ENCODE data around the gene RREB1. TPM values are rescaled to one million over a fixed set of nuclear protein-coding genes. Genes with fewer than 3 reads are reported as not detected.

The RREB1 gene
- total and polyA plus RNA-seq, 2 donors (not counting 3 experiments of a cell fraction or from before 2014, with no cell fraction given) = 3.7 to 33.0 TPM

DNA sequence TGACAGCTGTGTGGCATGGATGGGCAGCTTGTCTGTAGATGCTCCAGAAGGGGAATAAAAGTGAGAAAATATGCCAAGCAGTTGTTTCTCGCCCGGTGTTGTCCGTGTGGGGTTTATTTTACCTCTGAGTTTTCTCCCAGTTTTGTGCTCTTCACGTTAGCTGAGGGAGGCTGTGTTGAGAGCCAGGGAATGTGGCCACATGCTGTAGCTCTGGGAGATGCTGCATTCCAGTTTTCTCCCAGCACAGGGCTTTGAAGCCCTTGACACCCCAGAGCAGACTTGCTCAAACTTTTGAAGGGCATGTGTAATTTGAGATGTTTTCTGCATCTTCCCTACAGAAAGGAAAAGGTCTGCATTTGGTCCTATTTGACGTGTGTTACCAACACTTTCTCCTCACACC is 67.7 kb downstream of the RREB1 start:
- BruUV-seq (replicated peaks) = no TSS peak
- Histone ChIP-seq H3K36me3 (ENCODE audit: control insufficient read depth in 2 of 2, extremely low read depth in 1 of 2, insufficient read depth in 2 of 2, low read length in 2 of 2) (peaks cover 0 to 2% of the 10 kb centered on the region in 2 experiments), H3K4me1 (ENCODE audit: control insufficient read depth, extremely low read depth, insufficient read depth, low read length) (peaks cover 12% of the 10 kb centered on the region), H3K4me2 (ENCODE audit: insufficient read depth, low read length) (no peak overlapping the region), H4K20me1 (replicated peaks; ENCODE audit: control insufficient read depth, extremely low read depth, insufficient read depth, low read length) (no peaks in the 10 kb centered on the region), H2AFZ (ENCODE audit: low read depth, low read length) (no peak overlapping the region), H3K9ac (replicated peaks; ENCODE audit: extremely low read depth, insufficient read depth, low read length) (no peak overlapping the region), H3K9me1 (replicated peaks; ENCODE audit: control insufficient read depth, extremely low read depth, insufficient read depth, low read length) (no peaks in the 10 kb centered on the region), H3K27me3 (ENCODE audit: control insufficient read depth in 2 of 2, insufficient read depth in 2 of 2, low read length in 2 of 2) (no peaks in the 10 kb centered on the region), H3K79me2 (ENCODE audit: control insufficient read depth, insufficient read depth, low read length) (peaks cover 43% of the 10 kb centered on the region), H3K9me3 (replicated peaks; ENCODE audit: control insufficient read depth, insufficient read depth, low read length) (no peaks in the 10 kb centered on the region), H3K27ac (ENCODE audit: insufficient read depth, low read depth, low read length) (no peak overlapping the region), H3K4me3 (replicated peaks in 1 of 3; ENCODE audit: insufficient read depth in 1 of 3, low read depth in 1 of 3, low read length in 3 of 3) (no peak overlapping the region)
- POLR2A ChIA-PET = interaction anchor here (0.6 kb wide), 1 partner anchor 45 kb away, joined by 3 read pairs; no protein-coding TSS in a partner anchor
- CTCF ChIA-PET = interaction anchor here (1.7 kb wide), 1 partner anchor 499 kb away, joined by 3 read pairs; no protein-coding TSS in a partner anchor
- TF ChIP-seq, protein P1, sequence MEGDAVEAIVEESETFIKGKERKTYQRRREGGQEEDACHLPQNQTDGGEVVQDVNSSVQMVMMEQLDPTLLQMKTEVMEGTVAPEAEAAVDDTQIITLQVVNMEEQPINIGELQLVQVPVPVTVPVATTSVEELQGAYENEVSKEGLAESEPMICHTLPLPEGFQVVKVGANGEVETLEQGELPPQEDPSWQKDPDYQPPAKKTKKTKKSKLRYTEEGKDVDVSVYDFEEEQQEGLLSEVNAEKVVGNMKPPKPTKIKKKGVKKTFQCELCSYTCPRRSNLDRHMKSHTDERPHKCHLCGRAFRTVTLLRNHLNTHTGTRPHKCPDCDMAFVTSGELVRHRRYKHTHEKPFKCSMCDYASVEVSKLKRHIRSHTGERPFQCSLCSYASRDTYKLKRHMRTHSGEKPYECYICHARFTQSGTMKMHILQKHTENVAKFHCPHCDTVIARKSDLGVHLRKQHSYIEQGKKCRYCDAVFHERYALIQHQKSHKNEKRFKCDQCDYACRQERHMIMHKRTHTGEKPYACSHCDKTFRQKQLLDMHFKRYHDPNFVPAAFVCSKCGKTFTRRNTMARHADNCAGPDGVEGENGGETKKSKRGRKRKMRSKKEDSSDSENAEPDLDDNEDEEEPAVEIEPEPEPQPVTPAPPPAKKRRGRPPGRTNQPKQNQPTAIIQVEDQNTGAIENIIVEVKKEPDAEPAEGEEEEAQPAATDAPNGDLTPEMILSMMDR (IDR thresholded peaks at IDR 0.05; ENCODE audit: extremely low read depth in 1 of 2, insufficient read depth in 1 of 2, low read depth in 1 of 2, low read length in 2 of 2) = no peak
- TF ChIP-seq GATA2 (IDR thresholded peaks at IDR 0.05; ENCODE audit: insufficient read depth, insufficient read length, low read depth, low read length) = no peak
- TF ChIP-seq EZH2 (IDR thresholded peaks at IDR 0.05; ENCODE audit: borderline replicate concordance, low read depth, low read length, severe bottlenecking) = no peak
- TF ChIP-seq POLR2AphosphoS5 (IDR thresholded peaks at IDR 0.05; ENCODE audit: insufficient read depth, low read depth, low read length) = no peak
- no peak for TF ChIP-seq MYC (IDR thresholded peaks at IDR 0.05; ENCODE audit: low read depth, low read length)
- no peak for TF ChIP-seq JUN (IDR thresholded peaks at IDR 0.05; ENCODE audit: borderline replicate concordance, insufficient read depth, insufficient read length, low read depth)
- TF ChIP-seq FOS (IDR thresholded peaks at IDR 0.05; ENCODE audit: borderline replicate concordance, insufficient read depth, low read length) = no peak
- no peak for TF ChIP-seq POLR2A (IDR thresholded peaks at IDR 0.05; ENCODE audit: low read depth, low read length)
- TF ChIP-seq, protein P2, sequence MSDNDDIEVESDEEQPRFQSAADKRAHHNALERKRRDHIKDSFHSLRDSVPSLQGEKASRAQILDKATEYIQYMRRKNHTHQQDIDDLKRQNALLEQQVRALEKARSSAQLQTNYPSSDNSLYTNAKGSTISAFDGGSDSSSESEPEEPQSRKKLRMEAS (IDR thresholded peaks at IDR 0.05; ENCODE audit: insufficient read depth, insufficient read length) = no peak
- FAIRE-seq = no peak
- no peak for DNase-seq (ENCODE audit: low read depth, low spot score)
- intact Hi-C loops (cut with micrococcal nuclease) = no loop called here
- dilution Hi-C loops (cut with MboI; ENCODE audit: extremely low pct_ligation_motif_present, low sequenced_read_pairs) = no loop called here

All from endothelial cell of umbilical vein (primary cell).